Fibroblast of mammary gland (primary cell): ENCODE results near the gene LNP1.

Source experiments
- DNase-seq: peaks from one replicate; pipeline ENCODE4 v3.0.0-alpha.2; 2010; ENCODE audit warnings: low read depth
- H3K4me3 ChIP-seq: 2 replicates; pipeline ENCODE4 v1.5.1; 2011; ENCODE audit warnings: low read depth, mild to moderate bottlenecking, low read length, moderate library complexity; ENCODE audit not compliant: control insufficient read depth
- TF ChIP-seq, protein P1 (sequence below): conservative IDR thresholded peaks from 2 replicates; pipeline ENCODE4 v1.5.1; 2011; ENCODE audit warnings: low read depth, low read length, inconsistent platforms; ENCODE audit not compliant: control insufficient read depth, insufficient read depth

The LNP1 gene

GRCh38 chr3:100399341-100400071 is 1.8 kb upstream of the LNP1 start:
- H3K4me3 ChIP-seq, result peak overlapping the region; percentile 75
- no peak for DNase-seq
- TF ChIP-seq, protein P1, sequence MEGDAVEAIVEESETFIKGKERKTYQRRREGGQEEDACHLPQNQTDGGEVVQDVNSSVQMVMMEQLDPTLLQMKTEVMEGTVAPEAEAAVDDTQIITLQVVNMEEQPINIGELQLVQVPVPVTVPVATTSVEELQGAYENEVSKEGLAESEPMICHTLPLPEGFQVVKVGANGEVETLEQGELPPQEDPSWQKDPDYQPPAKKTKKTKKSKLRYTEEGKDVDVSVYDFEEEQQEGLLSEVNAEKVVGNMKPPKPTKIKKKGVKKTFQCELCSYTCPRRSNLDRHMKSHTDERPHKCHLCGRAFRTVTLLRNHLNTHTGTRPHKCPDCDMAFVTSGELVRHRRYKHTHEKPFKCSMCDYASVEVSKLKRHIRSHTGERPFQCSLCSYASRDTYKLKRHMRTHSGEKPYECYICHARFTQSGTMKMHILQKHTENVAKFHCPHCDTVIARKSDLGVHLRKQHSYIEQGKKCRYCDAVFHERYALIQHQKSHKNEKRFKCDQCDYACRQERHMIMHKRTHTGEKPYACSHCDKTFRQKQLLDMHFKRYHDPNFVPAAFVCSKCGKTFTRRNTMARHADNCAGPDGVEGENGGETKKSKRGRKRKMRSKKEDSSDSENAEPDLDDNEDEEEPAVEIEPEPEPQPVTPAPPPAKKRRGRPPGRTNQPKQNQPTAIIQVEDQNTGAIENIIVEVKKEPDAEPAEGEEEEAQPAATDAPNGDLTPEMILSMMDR, result no peak

GRCh38 chr3:100400419-100400779 is 940 bp upstream of the LNP1 start:
- TF ChIP-seq, protein P1, result no peak
- H3K4me3 ChIP-seq, result peak overlapping the region; percentile 75
- no peak for DNase-seq

DNA sequence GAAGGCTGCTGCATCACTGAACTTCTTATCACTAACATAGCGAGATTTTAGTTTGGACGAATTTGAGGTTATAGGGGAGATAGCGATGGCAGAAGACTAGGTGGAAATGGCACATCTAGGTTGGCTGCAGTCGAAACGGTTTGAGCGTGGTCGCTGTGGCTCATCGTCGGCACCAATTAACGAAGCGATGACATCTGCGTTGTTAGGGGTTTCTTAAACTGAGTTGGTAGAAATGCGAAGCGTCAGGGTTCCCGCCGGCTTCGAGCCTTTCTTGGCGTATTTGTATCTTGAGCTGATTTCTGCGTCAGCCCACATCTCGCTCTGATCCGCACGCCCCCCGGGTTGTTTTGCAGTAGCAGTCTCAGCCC is 319 bp downstream of the LNP1 start:
- peak overlapping the region; percentile 75 for H3K4me3 ChIP-seq
- TF ChIP-seq, protein P1, result no peak
- DNase-seq, result peak; percentile 66

DNA sequence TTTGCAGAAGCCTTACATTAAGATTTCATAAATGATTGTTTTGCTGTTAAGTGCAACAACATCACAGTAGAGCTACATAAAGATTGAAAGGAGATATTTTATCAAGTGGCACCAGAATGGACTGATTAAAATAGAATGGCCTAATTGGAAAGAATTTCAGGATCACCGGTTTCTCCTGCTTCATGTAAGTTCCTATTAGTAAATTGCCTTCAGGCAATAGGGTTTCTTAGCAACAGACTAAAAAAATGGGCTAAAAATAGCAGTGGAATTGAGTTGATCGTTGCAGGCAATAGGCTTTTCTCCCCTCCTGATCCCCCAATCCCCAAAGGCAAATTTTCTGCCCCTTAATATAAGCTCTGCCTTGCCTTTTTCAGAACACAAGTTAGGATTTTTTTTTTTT is 917 bp downstream of the LNP1 start:
- TF ChIP-seq, protein P1, result no peak
- H3K4me3 ChIP-seq, result peak overlapping the region; percentile 75
- DNase-seq, result peak; percentile 53

DNA sequence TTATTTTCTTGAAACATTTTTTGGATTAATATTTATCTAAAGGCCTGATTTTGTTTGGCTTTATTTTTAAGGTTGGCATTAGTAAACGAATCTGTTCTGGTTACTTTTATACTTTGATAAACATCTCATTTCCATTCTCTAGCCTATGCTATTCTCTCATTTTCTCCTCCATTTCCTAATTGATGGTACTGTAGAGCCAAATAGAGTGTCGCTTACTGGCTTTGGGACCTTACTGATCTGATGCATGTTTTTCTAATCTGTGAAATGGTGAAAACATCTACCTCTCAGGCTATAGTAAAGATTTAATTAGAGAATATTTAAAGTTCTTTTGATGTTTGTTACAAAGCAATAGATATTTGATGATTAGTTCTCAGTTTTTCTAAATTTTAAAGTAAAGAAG is 1.6 kb downstream of the LNP1 start:
- TF ChIP-seq, protein P1, result no peak
- no peak for DNase-seq
- H3K4me3 ChIP-seq, result peak overlapping the region; percentile 75

DNA sequence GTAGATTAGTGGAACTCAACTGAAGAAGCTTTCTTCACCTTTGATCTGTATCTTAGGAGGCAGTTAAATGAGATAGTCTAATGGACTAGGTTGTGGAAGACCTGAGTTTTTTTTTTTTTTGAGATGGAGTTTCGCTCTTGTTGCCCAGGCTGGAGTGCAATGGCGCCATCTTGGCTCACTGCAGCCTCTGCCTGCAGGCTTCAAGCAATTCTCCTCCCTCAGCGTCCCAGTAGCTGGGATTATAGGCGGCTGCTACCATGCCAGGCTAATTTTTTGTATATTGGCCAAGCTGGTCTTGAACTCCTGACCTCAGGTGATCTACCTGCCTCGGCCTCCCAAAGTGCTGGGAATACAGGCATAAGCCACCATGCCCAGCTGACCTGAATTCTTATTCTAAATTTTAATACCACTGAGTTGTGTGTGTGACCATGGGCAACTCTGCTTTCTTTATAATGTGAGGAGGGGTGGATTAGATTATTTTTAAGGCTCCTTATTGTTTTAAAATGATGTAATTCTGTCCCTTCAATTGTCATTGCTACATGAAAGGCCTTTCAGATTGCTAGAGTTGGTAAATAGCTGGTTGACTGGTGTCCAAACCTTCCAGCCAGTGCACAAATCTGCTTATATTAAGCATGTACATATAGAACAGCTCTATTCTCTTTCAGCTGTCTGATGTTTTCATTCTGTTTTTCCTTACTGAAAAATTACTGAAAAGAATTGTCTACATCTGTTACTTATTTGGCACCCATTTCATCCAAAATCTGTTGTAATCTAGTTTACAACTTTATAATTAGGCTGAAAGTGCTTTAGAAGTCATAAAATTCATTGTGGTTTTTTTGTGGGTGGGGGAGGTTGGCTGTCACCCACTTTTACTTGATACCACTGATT is 2.3 kb downstream of the LNP1 start:
- TF ChIP-seq, protein P1, result no peak
- peak overlapping the region; percentile 75 for H3K4me3 ChIP-seq
- DNase-seq, result peak; percentile 29

DNA sequence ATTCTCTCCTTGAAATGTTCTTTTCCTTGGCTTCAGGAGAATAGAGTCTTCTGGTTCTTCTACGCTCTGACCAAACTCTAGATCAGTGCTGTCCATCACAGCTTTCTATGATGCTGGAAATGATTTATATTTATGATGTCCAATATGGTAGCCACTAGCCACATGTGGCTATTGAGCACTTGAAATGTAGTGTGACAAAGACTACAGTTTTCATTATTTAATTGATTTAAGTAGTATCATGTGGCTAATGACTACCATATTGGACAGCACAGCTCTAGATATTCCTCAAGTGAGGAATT is 2.9 kb downstream of the LNP1 start:
- H3K4me3 ChIP-seq, result no peak overlapping the region
- TF ChIP-seq, protein P1, result no peak
- no peak for DNase-seq
